ENCODE results near the gene FAM76A.

- no peak for TF ChIP-seq CTCF (IDR thresholded peaks at IDR 0.05; ENCODE audit: borderline replicate concordance, extremely low read depth, low read length, poor library complexity, severe bottlenecking)
- no peak for TF ChIP-seq EZH2 (IDR thresholded peaks at IDR 0.05; ENCODE audit: borderline replicate concordance, low read depth, low read length, severe bottlenecking)
These were observed 47.4 kb downstream of the FAM76A start, which contains the start of gene STX12 for GRCh38 chr1:27772932-27773825.

All from DND-41 (cell line).